GM23338 (cell line): ENCODE data around the gene SRGAP3. TPM values are rescaled to one million over a fixed set of nuclear protein-coding genes. Genes with fewer than 3 reads are reported as not detected.

ENCODE experiments used
- ATAC-seq: fragments of 200-7000 bp; cut with Tn5 transposase; 3 replicates; pipeline ENCODE4 v1.9.1; 2020
- DNase-seq: peaks from one replicate; pipeline ENCODE4 v3.0.0-alpha.2; 2015; ENCODE audit warnings: low spot score
- H2AFZ ChIP-seq: fragments of 200-600 bp; sonication (generic); 2 replicates; pipeline ENCODE4 v1.8.0; 2016; ENCODE audit warnings: antibody characterized with exemption, mild to moderate bottlenecking, moderate library complexity
- H3F3A ChIP-seq: fragments of 200-600 bp; sonication (generic); replicated peaks from 2 replicates; pipeline ENCODE4 v1.8.0; 2017; ENCODE audit warnings: antibody characterized with exemption, mixed run types, low read depth
- H3K27ac ChIP-seq: fragments of 200-600 bp; sonication (generic); 2 replicates; pipeline ENCODE4 v1.6.1; 2016; ENCODE audit warnings: low read depth
- H3K27me3 ChIP-seq: fragments of 200-600 bp; sonication (generic); 2 replicates; pipeline ENCODE4 v1.8.0; 2016; ENCODE audit warnings: mild to moderate bottlenecking, mixed run types, moderate library complexity; ENCODE audit not compliant: insufficient read depth
- H3K36me3 ChIP-seq: fragments of 200-600 bp; sonication (generic); 2 replicates; pipeline ENCODE4 v1.8.0; 2016; ENCODE audit warnings: mild to moderate bottlenecking; ENCODE audit not compliant: insufficient read depth
- H3K4me1 ChIP-seq: fragments of 200-600 bp; sonication (generic); 2 replicates; pipeline ENCODE4 v1.8.0; 2016; ENCODE audit warnings: mild to moderate bottlenecking, moderate library complexity; ENCODE audit not compliant: insufficient read depth
- H3K4me2 ChIP-seq: fragments of 200-600 bp; sonication (generic); 2 replicates; pipeline ENCODE4 v1.7.1; 2017; ENCODE audit warnings: mixed run types
- H3K4me3 ChIP-seq: fragments of 200-600 bp; sonication (generic); 2 replicates; pipeline ENCODE4 v1.6.1; 2016; ENCODE audit warnings: mixed run types
- H3K79me2 ChIP-seq: fragments of 200-600 bp; sonication (generic); replicated peaks from 2 replicates; pipeline ENCODE4 v1.8.0; 2017; ENCODE audit warnings: mild to moderate bottlenecking; ENCODE audit not compliant: insufficient read depth
- H3K9me2 ChIP-seq: fragments of 200-600 bp; sonication (generic); 2 replicates; pipeline ENCODE4 v1.8.0; 2017; ENCODE audit not compliant: insufficient read depth
- H4K20me1 ChIP-seq: fragments of 200-600 bp; sonication (generic); replicated peaks from 2 replicates; pipeline ENCODE4 v1.8.0; 2017; ENCODE audit warnings: mild to moderate bottlenecking; ENCODE audit not compliant: insufficient read depth
- H3K27ac Mint-ChIP-seq: 2 replicates; pipeline ENCODE4 v1.8.0; 2020; ENCODE audit warnings: inconsistent platforms, mild to moderate bottlenecking, moderate library complexity, mixed read lengths
- H3K27me3 Mint-ChIP-seq: 3 replicates; pipeline ENCODE4 v1.8.0; 2022; ENCODE audit warnings: low read depth, mild to moderate bottlenecking, moderate library complexity, mixed read lengths, inconsistent platforms; ENCODE audit not compliant: insufficient read depth, poor library complexity
- H3K36me3 Mint-ChIP-seq: 3 replicates; pipeline ENCODE4 v1.8.0; 2021; ENCODE audit warnings: low read depth, mild to moderate bottlenecking, inconsistent platforms, moderate library complexity, mixed read lengths
- H3K4me1 Mint-ChIP-seq: 3 replicates; pipeline ENCODE4 v1.8.0; 2020; ENCODE audit warnings: mild to moderate bottlenecking, inconsistent platforms, mixed read lengths
- H3K4me3 Mint-ChIP-seq: 3 replicates; pipeline ENCODE4 v1.8.0; 2021; ENCODE audit warnings: moderate library complexity, mild to moderate bottlenecking, inconsistent platforms, mixed read lengths
- H3K9me3 Mint-ChIP-seq: 3 replicates; pipeline ENCODE4 v1.8.0; 2020; ENCODE audit warnings: moderate library complexity, mild to moderate bottlenecking, inconsistent platforms, mixed read lengths
- CREB1 ChIP-seq: fragments of 250-450 bp; sonication (Bioruptor Pico); IDR thresholded peaks from 2 replicates; pipeline ENCODE4 v1.5.0; 2020; ENCODE audit warnings: low read depth, mild to moderate bottlenecking, moderate library complexity
- EZH2phosphoT487 ChIP-seq: fragments of 200-600 bp; sonication (generic); IDR thresholded peaks from one replicate; pipeline ENCODE4 v1.8.1; 2018; ENCODE audit warnings: antibody characterized with exemption; ENCODE audit not compliant: unreplicated experiment
- NANOG ChIP-seq: IDR thresholded peaks from 2 replicates; pipeline ENCODE4 v1.6.1; 2016; ENCODE audit warnings: antibody characterized with exemption, borderline replicate concordance
- POLR2AphosphoS5 ChIP-seq: IDR thresholded peaks from 2 replicates; pipeline ENCODE4 v1.6.1; 2016; ENCODE audit warnings: antibody characterized with exemption, low read depth
- REST ChIP-seq: IDR thresholded peaks from one replicate; pipeline ENCODE4 v1.6.1; 2018; ENCODE audit warnings: antibody characterized with exemption; ENCODE audit not compliant: unreplicated experiment
- ZNF331 ChIP-seq: fragments of 250-450 bp; sonication (Bioruptor Pico); IDR thresholded peaks from 2 replicates; pipeline ENCODE4 v1.5.0; 2020; ENCODE audit warnings: low read depth, mild to moderate bottlenecking, moderate library complexity
- polyA plus RNA-seq: library from polyadenylated mRNA; unstranded; fragments of >200 nt; fragmentation: Nextera tagmentation; extraction: Ambion mirVana; gene quantifications from 2 replicates; pipeline ENCODE4 v1.2.1, GENCODE V29; 2016
- total RNA-seq: library from RNA; depleted of rRNA; stranded (reverse); fragments of >200 nt; shearing (Covaris generic); gene quantifications from 2 replicates; pipeline ENCODE4 v1.2.3, GENCODE V29; 2014
- TF ChIP-seq, protein P1 (sequence below), 2 experiments: fragments of 200-600 bp in 1 of 2; sonication (generic) in 1 of 2; conservative IDR thresholded peaks; 2 replicates each; pipeline versions ENCODE4 v1.5.1 to v1.6.1; 2016 to 2017; ENCODE audit warnings: antibody characterized with exemption in 2 of 2, low read depth in 2 of 2, mild to moderate bottlenecking in 2 of 2, moderate library complexity in 1 of 2

Gene SRGAP3
- total and polyA plus RNA-seq, 2 experiments from 2014 or later = 6.4 to 9.4 TPM

DNA sequence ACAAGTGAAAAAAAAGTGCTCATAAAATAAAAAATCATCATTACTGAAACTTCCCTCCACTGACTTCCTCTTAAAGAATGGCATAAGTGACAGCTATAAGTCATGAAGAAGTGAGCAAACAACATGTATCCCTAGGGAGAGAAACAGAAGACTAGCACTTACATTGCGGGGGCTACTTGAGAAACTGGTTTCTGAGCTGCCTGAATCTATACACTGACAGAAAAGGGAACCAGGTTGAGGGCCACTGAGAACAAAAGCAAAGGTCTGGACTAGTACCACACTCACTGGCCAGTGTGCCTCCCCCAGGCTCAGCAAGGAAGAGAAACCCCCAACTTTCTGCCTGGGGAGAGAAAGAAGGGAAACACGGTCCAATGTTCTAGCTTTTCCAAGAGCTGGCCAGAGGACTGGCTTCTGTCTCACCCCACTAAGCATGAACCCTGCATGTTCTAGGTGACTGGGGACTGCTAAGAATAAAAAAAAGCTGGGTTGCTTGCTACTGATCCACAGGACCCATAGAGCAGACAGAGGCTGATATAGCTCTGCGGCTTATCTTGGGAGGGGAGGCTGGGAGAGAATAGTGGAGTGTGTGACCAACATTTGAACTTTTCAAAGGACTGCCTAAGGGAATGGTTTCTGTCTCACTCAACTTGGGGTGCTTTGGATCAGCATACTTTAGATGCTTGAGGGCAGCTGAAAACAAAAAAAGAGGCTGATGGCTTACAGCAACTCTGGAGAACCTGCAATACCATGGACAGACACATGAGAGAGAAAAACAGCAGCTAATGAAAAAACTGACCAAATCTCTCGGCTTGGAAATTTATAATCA, 294.3 kb downstream of the SRGAP3 start:
- Histone ChIP-seq H3K4me3 (no peak overlapping the region), H3F3A (no peaks in the 10 kb centered on the region), H3K9me2 (no peaks in the 10 kb centered on the region), H4K20me1 (peaks cover 46% of the 10 kb centered on the region), H3K36me3 (peaks cover 9% of the 10 kb centered on the region; the same call in 1 of the 2 replicates), H3K4me2 (no peak overlapping the region), H2AFZ (no peak overlapping the region), H3K27me3 (no peaks in the 10 kb centered on the region), H3K79me2 (peaks cover 86% of the 10 kb centered on the region), H3K27ac (no peak overlapping the region; the same call in 1 of the 2 replicates), H3K4me1 (0 out of 2 replicates have a peak, but pooled peaks cover 10% of the 10 kb centered on the region)
- Mint-ChIP-seq H3K36me3 (peaks cover 21% of the 10 kb centered on the region; the same call in 2 of the 3 replicates), H3K27ac (no peak overlapping the region; the same call in 1 of the 2 replicates), H3K4me1 (no peaks in the 10 kb centered on the region; the same call in 2 of the 3 replicates), H3K4me3 (no peak overlapping the region), H3K27me3 (no peaks in the 10 kb centered on the region), H3K9me3 (no peaks in the 10 kb centered on the region)
- ATAC-seq = peak; percentile 68
- TF ChIP-seq POLR2AphosphoS5 = no peak
- TF ChIP-seq, protein P1, sequence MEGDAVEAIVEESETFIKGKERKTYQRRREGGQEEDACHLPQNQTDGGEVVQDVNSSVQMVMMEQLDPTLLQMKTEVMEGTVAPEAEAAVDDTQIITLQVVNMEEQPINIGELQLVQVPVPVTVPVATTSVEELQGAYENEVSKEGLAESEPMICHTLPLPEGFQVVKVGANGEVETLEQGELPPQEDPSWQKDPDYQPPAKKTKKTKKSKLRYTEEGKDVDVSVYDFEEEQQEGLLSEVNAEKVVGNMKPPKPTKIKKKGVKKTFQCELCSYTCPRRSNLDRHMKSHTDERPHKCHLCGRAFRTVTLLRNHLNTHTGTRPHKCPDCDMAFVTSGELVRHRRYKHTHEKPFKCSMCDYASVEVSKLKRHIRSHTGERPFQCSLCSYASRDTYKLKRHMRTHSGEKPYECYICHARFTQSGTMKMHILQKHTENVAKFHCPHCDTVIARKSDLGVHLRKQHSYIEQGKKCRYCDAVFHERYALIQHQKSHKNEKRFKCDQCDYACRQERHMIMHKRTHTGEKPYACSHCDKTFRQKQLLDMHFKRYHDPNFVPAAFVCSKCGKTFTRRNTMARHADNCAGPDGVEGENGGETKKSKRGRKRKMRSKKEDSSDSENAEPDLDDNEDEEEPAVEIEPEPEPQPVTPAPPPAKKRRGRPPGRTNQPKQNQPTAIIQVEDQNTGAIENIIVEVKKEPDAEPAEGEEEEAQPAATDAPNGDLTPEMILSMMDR (conservative IDR thresholded peaks at IDR 0.05; ENCODE audit: low read depth in 2 of 2) = no peak
- DNase-seq = peak; percentile 53

- H4K20me1 ChIP-seq = peaks cover 40% of the 10 kb centered on the region
- Mint-ChIP-seq H3K27ac (no peak overlapping the region), H3K9me3 (no peaks in the 10 kb centered on the region), H3K4me3 (no peak overlapping the region), H3K4me1 (no peaks in the 10 kb centered on the region; the same call in 2 of the 3 replicates), H3K36me3 (peaks cover 14% of the 10 kb centered on the region; the same call in 2 of the 3 replicates), H3K27me3 (peaks cover under 1% of the 10 kb centered on the region)
- H3K4me1 ChIP-seq = 0 out of 2 replicates have a peak, but pooled peaks cover 10% of the 10 kb centered on the region
- H3K4me2 ChIP-seq = no peak overlapping the region
- peaks cover 86% of the 10 kb centered on the region for H3K79me2 ChIP-seq
- H2AFZ ChIP-seq = no peak overlapping the region
- no peak for ATAC-seq
- H3K27me3 ChIP-seq = no peaks in the 10 kb centered on the region
- no peaks in the 10 kb centered on the region for H3K9me2 ChIP-seq
- no peak for DNase-seq
- H3F3A ChIP-seq = no peaks in the 10 kb centered on the region
- H3K36me3 ChIP-seq = peaks cover 5% of the 10 kb centered on the region; the same call in 1 of the 2 replicates
- no peak overlapping the region for H3K27ac ChIP-seq
- H3K4me3 ChIP-seq = no peak overlapping the region
- TF ChIP-seq CREB1 (CRISPR knock-in tag) = no peak
- no peak for TF ChIP-seq EZH2phosphoT487
- TF ChIP-seq NANOG = no peak
- TF ChIP-seq, protein P1 (conservative IDR thresholded peaks at IDR 0.05; ENCODE audit: low read depth in 2 of 2) = no peak
- no peak for TF ChIP-seq REST
- TF ChIP-seq ZNF331 (CRISPR knock-in tag) = no peak
Observed at GRCh38 chr3:8953313-8953712, 296.1 kb downstream of the SRGAP3 start.
